ENCODE results near the gene FAM20B. TPM values are rescaled to one million over a fixed set of nuclear protein-coding genes. Genes with fewer than 3 reads are reported as not detected.
A peak's percentile ranks its signal among the peaks of the same experiment; 100 is the strongest.

The FAM20B gene
- total and polyA plus RNA-seq, 2 of the 13 experiments (the other 11 are each of a cell fraction or from before 2014, with no cell fraction given) = 13.8 to 26.9 TPM

DNA sequence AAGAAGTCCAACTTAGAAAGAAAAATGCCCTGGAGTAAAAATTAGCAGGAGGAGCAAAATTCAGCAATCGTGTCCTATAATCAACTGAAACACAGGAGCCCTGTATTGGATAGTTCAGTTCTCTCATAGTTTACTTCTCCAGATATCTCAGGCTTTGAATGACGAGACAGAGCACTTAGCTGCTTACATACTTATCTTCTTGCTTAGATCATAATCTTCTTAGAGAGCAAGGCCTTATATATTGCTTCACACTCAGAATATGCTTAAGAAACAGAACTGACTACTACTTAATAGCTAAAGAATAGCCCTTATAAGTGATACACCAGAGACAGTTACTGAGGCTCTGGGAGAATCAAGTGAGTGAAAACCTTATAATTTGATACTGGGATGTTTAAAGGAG is 95.0 kb downstream of the FAM20B start:
- H3K27ac ChIP-seq (ENCODE audit: extremely low read length, insufficient read depth, low read length) = no peak overlapping the region
- DNase-seq (ENCODE audit: low spot score) (no peak), ATAC-seq (no peak), FAIRE-seq (no peak)
- H3K4me2 ChIP-seq (ENCODE audit: low read depth, low read length) = no peak overlapping the region
- peaks cover 3 to 53% of the 10 kb centered on the region in 2 experiments for H3K36me3 ChIP-seq (replicated peaks in 1 of 2; ENCODE audit: control insufficient read depth in 1 of 2, insufficient read depth in 2 of 2, low read length in 2 of 2)
- TF ChIP-seq MED1 (CRISPR knock-in tag; IDR thresholded peaks at IDR 0.05) = no peak
- 0 out of 2 replicates have a peak, but pooled peaks have one; percentile 51 for TF ChIP-seq ZNF383 (CRISPR knock-in tag; IDR thresholded peaks at IDR 0.05; ENCODE audit: borderline replicate concordance)
- no peaks in the 10 kb centered on the region for H3K9me3 ChIP-seq (ENCODE audit: low read length)
- BruUV-seq (replicated peaks) = no TSS peak
- WGBS (ENCODE audit: low lambda C conversion rate) = 92% methylated on average over 2 of the region's 2 CpGs
- intact Hi-C loops (cut with micrococcal nuclease; ENCODE audit: unreplicated experiment) = loop anchor here (1.0 to 5.0 kb wide), 3 partner anchors 43 to 172 kb away; no protein-coding TSS in a partner anchor
- H4K20me1 ChIP-seq (ENCODE audit: insufficient read depth, low read length) = no peaks in the 10 kb centered on the region
- in situ Hi-C loops (cut with HindIII; ENCODE audit: extremely low pct_ligation_motif_present, low pct_unique_long_range_greater_than_20kb) = loop anchor here (5.0 to 10.0 kb wide), 2 partner anchors 77 to 174 kb away; partner anchors contain the start of gene SOAT1
- no peak overlapping the region for H2AFZ ChIP-seq (ENCODE audit: low read length)
- H3K4me1 ChIP-seq (ENCODE audit: insufficient read depth, low read length) = no peaks in the 10 kb centered on the region
- POLR2A ChIA-PET = no interaction called here
- H3K9ac ChIP-seq (ENCODE audit: insufficient read depth, low read depth, low read length) = no peak overlapping the region
- no peaks in the 10 kb centered on the region for H3K79me2 ChIP-seq (ENCODE audit: insufficient read depth, low read length)
- CTCF ChIA-PET (ENCODE audit: low intra/inter-chr PET ratio, low total read pairs) = interaction anchor here (1.2 to 2.3 kb wide), 2 partner anchors 42 to 73 kb away, joined by 3 to 30 read pairs; no protein-coding TSS in a partner anchor
- H3K4me3 ChIP-seq (replicated peaks in 1 of 3; ENCODE audit: insufficient read depth in 1 of 3, low read depth in 2 of 3, low read length in 3 of 3) = no peak overlapping the region
- no peaks in the 10 kb centered on the region for H3K27me3 ChIP-seq (ENCODE audit: control insufficient read depth in 1 of 2, insufficient read depth in 2 of 2, low read length in 2 of 2)

DNA sequence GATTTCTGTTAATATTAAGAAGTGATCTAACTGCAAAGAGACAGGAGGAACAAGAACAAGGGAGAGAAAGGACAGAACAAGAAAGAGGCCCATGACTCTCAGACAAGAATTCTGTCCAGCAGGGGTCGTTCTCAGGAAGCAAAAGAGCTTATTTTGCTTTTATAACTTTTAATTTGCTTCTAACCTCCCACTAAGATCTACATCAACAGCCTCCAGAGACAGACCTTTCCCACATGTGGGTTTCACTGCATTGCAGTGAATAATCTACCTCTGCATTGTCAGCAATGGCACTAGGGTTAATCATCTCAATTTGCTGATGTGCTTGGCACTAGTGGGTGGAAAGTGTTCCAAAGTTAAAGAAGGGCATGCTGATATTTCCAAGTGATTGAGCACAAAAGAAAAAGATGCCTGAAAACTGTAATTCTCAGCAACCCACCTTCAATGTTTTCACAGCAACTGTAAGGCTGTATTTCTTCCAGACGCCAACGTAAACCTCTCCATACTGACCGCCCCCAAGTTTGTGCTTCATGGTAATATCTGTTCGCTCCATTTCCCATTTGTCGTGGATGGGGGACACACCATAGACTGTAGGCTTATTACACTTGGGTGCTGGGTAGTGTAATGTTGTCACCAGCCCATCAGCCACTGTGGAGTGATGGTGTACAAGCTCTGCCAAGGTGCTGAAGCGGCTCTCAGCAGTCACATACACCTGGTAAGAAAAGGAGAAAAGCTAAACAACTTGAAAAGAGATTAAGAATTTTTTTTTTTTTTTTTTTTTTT is 95.7 kb downstream of the FAM20B start:
- Histone ChIP-seq H3K27ac (ENCODE audit: extremely low read length, insufficient read depth, low read length) (no peak overlapping the region), H3K4me2 (ENCODE audit: low read depth, low read length) (no peak overlapping the region), H3K9me3 (ENCODE audit: low read length) (no peaks in the 10 kb centered on the region), H3K4me1 (ENCODE audit: insufficient read depth, low read length) (no peaks in the 10 kb centered on the region), H3K4me3 (replicated peaks in 1 of 3; ENCODE audit: insufficient read depth in 1 of 3, low read depth in 2 of 3, low read length in 3 of 3) (no peak overlapping the region), H3K27me3 (ENCODE audit: control insufficient read depth in 1 of 2, insufficient read depth in 2 of 2, low read length in 2 of 2) (no peaks in the 10 kb centered on the region), H3K9ac (ENCODE audit: insufficient read depth, low read depth, low read length) (no peak overlapping the region), H4K20me1 (ENCODE audit: insufficient read depth, low read length) (no peaks in the 10 kb centered on the region), H3K79me2 (ENCODE audit: insufficient read depth, low read length) (no peaks in the 10 kb centered on the region), H2AFZ (ENCODE audit: low read length) (no peak overlapping the region), H3K36me3 (replicated peaks in 1 of 2; ENCODE audit: control insufficient read depth in 1 of 2, insufficient read depth in 2 of 2, low read length in 2 of 2) (peaks cover 5 to 51% of the 10 kb centered on the region in 2 experiments)
- TF ChIP-seq, protein P1, sequence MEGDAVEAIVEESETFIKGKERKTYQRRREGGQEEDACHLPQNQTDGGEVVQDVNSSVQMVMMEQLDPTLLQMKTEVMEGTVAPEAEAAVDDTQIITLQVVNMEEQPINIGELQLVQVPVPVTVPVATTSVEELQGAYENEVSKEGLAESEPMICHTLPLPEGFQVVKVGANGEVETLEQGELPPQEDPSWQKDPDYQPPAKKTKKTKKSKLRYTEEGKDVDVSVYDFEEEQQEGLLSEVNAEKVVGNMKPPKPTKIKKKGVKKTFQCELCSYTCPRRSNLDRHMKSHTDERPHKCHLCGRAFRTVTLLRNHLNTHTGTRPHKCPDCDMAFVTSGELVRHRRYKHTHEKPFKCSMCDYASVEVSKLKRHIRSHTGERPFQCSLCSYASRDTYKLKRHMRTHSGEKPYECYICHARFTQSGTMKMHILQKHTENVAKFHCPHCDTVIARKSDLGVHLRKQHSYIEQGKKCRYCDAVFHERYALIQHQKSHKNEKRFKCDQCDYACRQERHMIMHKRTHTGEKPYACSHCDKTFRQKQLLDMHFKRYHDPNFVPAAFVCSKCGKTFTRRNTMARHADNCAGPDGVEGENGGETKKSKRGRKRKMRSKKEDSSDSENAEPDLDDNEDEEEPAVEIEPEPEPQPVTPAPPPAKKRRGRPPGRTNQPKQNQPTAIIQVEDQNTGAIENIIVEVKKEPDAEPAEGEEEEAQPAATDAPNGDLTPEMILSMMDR (CRISPR knock-in tag; IDR thresholded peaks at IDR 0.05) = peak; percentile 62
- TF ChIP-seq SMC3 (IDR thresholded peaks at IDR 0.05; ENCODE audit: low read length) = peak; percentile 84
- TF ChIP-seq RAD21 (CRISPR knock-in tag; IDR thresholded peaks at IDR 0.05) = peak; percentile 55
- TF ChIP-seq NR2C2 (CRISPR knock-in tag; IDR thresholded peaks at IDR 0.05; ENCODE audit: borderline replicate concordance) = 0 out of 2 replicates have a peak, but pooled peaks have one; percentile 22
- TF ChIP-seq ZNF3 (CRISPR knock-in tag; IDR thresholded peaks at IDR 0.05) = no peak
- peak; percentile 77 for TF ChIP-seq STAG1 (CRISPR knock-in tag; IDR thresholded peaks at IDR 0.05)
- ChIA-PET POLR2A (no interaction called here), CTCF (ENCODE audit: low intra/inter-chr PET ratio, low total read pairs) (interaction anchor here (1.2 to 2.3 kb wide), 2 partner anchors 42 to 72 kb away, joined by 3 to 30 read pairs; no protein-coding TSS in a partner anchor)
- in situ Hi-C loops (cut with HindIII; ENCODE audit: extremely low pct_ligation_motif_present, low pct_unique_long_range_greater_than_20kb) (loop anchor here (5.0 to 10.0 kb wide), 2 partner anchors 76 to 173 kb away; partner anchors contain the start of gene SOAT1), intact Hi-C loops (cut with micrococcal nuclease; ENCODE audit: unreplicated experiment) (loop anchor here (1.0 to 5.0 kb wide), 3 partner anchors 44 to 171 kb away; no protein-coding TSS in a partner anchor)
- ATAC-seq (peak; percentile 48), FAIRE-seq (peak; percentile 34), DNase-seq (ENCODE audit: low spot score) (peak; percentile 25)
- 86% methylated on average over 7 of the region's 7 CpGs for WGBS (ENCODE audit: low lambda C conversion rate)
- no TSS peak for BruUV-seq (replicated peaks)
